HL-60 (cell line): ENCODE results near the gene MPPED1.

Source experiments
- CTCF ChIP-seq: IDR thresholded peaks from one replicate; pipeline ENCODE4 v1.5.1; 2011; ENCODE audit warnings: low read length, control low read depth, inconsistent platforms; ENCODE audit not compliant: insufficient read depth
- POLR2AphosphoS5 ChIP-seq: IDR thresholded peaks from 2 replicates; pipeline ENCODE4 v1.6.1; 2012; ENCODE audit warnings: low read depth
- REST ChIP-seq: IDR thresholded peaks from 2 replicates; pipeline ENCODE4 v1.6.1; 2012; ENCODE audit warnings: low read depth; ENCODE audit not compliant: insufficient replicate concordance

- TF ChIP-seq CTCF (no peak), POLR2AphosphoS5 (no peak), REST (no peak)
These were observed 33.7 kb upstream of the MPPED1 start for GRCh38 chr22:43377896-43378704.
